ENCODE measurements around the gene PRSS56.

- no peak for TF ChIP-seq CTCF (IDR thresholded peaks at IDR 0.05; ENCODE audit: poor library complexity, severe bottlenecking)
- no peak for TF ChIP-seq POLR2AphosphoS5 (IDR thresholded peaks at IDR 0.05)
- no peak for TF ChIP-seq EP300 (conservative IDR thresholded peaks at IDR 0.05; ENCODE audit: poor library complexity, severe bottlenecking)
- no peak for TF ChIP-seq TAF1 (IDR thresholded peaks at IDR 0.05; ENCODE audit: low read depth)
- TF ChIP-seq SMC3 (conservative IDR thresholded peaks at IDR 0.05; ENCODE audit: poor library complexity) = no peak
- TF ChIP-seq EZH2 (IDR thresholded peaks at IDR 0.05; ENCODE audit: borderline replicate concordance, insufficient read depth, low read length, poor library complexity, severe bottlenecking) = no peak
- no peak for TF ChIP-seq REST (IDR thresholded peaks at IDR 0.05; ENCODE audit: borderline replicate concordance)
Observed at GRCh38 chr2:232524771-232525170, 4.6 kb downstream of the PRSS56 start.
